Measurements from ENCODE around the gene GLI3.
A peak's percentile ranks its signal among the peaks of the same experiment; 100 is the strongest.

GLI3 gene

GRCh38 chr7:42235741-42236161, 1.3 kb downstream of the GLI3 start:
- DNase-seq, result no peak

GRCh38 chr7:42234736-42235135, 2.3 kb downstream of the GLI3 start:
- no peak for DNase-seq

- DNase-seq, result no peak
These were observed 3.2 kb downstream of the GLI3 start for GRCh38 chr7:42233695-42234331.

GRCh38 chr7:42233171-42233570, 3.8 kb downstream of the GLI3 start:
- DNase-seq, result no peak

GRCh38 chr7:42232275-42232674, 4.7 kb downstream of the GLI3 start:
- peak; percentile 12 for DNase-seq

GRCh38 chr7:42231043-42231787, 5.8 kb downstream of the GLI3 start:
- DNase-seq, result no peak

GRCh38 chr7:42227936-42228591, 8.9 kb downstream of the GLI3 start:
- no peak for DNase-seq

GRCh38 chr7:42227541-42227935, 9.5 kb downstream of the GLI3 start:
- DNase-seq, result no peak

- DNase-seq, result no peak
These were observed 10.0 kb downstream of the GLI3 start for GRCh38 chr7:42227021-42227420.

GRCh38 chr7:42226354-42226941, 10.6 kb downstream of the GLI3 start:
- peak; percentile 15 for DNase-seq

- DNase-seq, result no peak
These were observed 12.5 kb downstream of the GLI3 start for GRCh38 chr7:42224391-42225003.

GRCh38 chr7:42222891-42223290, 14.1 kb downstream of the GLI3 start:
- no peak for DNase-seq

- DNase-seq, result no peak
These were observed 14.9 kb downstream of the GLI3 start for GRCh38 chr7:42222125-42222524.

- DNase-seq, result no peak
These were observed 15.7 kb downstream of the GLI3 start for GRCh38 chr7:42221304-42221703.

GRCh38 chr7:42219447-42219846, 17.6 kb downstream of the GLI3 start:
- DNase-seq, result no peak

GRCh38 chr7:42218248-42218647, 18.8 kb downstream of the GLI3 start:
- no peak for DNase-seq

- no peak for DNase-seq
These were observed 19.5 kb downstream of the GLI3 start for GRCh38 chr7:42217548-42217947.

GRCh38 chr7:42217053-42217452, 20.0 kb downstream of the GLI3 start:
- DNase-seq, result no peak

- no peak for DNase-seq
These were observed 22.8 kb downstream of the GLI3 start for GRCh38 chr7:42214060-42214679.

- DNase-seq, result no peak
These were observed 23.9 kb downstream of the GLI3 start for GRCh38 chr7:42213093-42213492.

GRCh38 chr7:42212541-42213090, 24.4 kb downstream of the GLI3 start:
- no peak for DNase-seq

- no peak for DNase-seq
These were observed 25.1 kb downstream of the GLI3 start for GRCh38 chr7:42211938-42212337.

GRCh38 chr7:42210779-42211178, 26.2 kb downstream of the GLI3 start:
- DNase-seq, result no peak

All from NCI-H82 (cell line).